Measurements from ENCODE around the gene APPL2.
A peak's percentile ranks its signal among the peaks of the same experiment; 100 is the strongest.

The APPL2 gene

GRCh38 chr12:105212438-105212837, 23.5 kb downstream of the APPL2 start:
- Histone ChIP-seq H3K4me1 (peaks cover 0 to 7% (median 0%) of the 10 kb centered on the region in 10 experiments; a peak in 3 of 20 replicates), H4K20me1 (peaks cover 0 to 40% (median 0%) of the 10 kb centered on the region in 11 experiments; a peak in 3 of 22 replicates), H3K9ac (no peak overlapping the region), H3K27ac (no peak overlapping the region), H3K4me2 (no peak overlapping the region), H3K9me3 (replicated peaks in 1 of 11) (no peaks in the 10 kb centered on the region), H3K4me3 (no peak overlapping the region), H3K27me3 (no peaks in the 10 kb centered on the region), H3K36me3 (peaks cover 49 to 100% (median 76%) of the 10 kb centered on the region in 11 experiments)
- no peak for TF ChIP-seq Cebpa-rat (IDR thresholded peaks at IDR 0.05)

DNA sequence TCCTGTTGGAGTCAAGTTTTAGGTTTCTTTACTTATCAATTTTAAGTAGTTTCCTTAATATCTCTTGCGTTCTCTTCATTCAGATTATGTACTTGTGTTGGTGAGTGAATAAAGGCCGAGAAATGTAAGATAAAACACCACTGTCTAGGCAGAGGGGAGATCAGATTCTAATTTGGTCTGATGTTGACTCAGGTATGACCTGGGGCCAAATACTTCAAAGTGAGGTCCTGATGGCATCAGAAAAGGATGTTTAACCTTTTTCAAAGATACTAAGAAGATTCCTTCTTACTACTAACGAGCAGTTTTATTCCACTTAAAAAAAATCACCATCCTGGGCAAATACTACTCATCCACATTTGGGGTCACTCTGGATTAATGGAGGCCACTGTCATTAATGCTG, 26.9 kb downstream of the APPL2 start:
- H3K4me2 ChIP-seq = no peak overlapping the region
- no peak for TF ChIP-seq Cebpa-rat (IDR thresholded peaks at IDR 0.05)
- no peak overlapping the region for H3K4me3 ChIP-seq
- H3K9ac ChIP-seq = no peak overlapping the region
- no peaks in the 10 kb centered on the region for H3K9me3 ChIP-seq (replicated peaks in 1 of 11)
- no peak overlapping the region for H3K27ac ChIP-seq
- no peaks in the 10 kb centered on the region for H3K27me3 ChIP-seq
- peaks cover 0 to 52% (median 0%) of the 10 kb centered on the region in 11 experiments; a peak in 3 of 22 replicates for H4K20me1 ChIP-seq
- H3K4me1 ChIP-seq = peaks cover 0 to 7% (median 0%) of the 10 kb centered on the region in 10 experiments; a peak in 3 of 20 replicates
- H3K36me3 ChIP-seq = peaks cover 51 to 100% (median 76%) of the 10 kb centered on the region in 11 experiments

DNA sequence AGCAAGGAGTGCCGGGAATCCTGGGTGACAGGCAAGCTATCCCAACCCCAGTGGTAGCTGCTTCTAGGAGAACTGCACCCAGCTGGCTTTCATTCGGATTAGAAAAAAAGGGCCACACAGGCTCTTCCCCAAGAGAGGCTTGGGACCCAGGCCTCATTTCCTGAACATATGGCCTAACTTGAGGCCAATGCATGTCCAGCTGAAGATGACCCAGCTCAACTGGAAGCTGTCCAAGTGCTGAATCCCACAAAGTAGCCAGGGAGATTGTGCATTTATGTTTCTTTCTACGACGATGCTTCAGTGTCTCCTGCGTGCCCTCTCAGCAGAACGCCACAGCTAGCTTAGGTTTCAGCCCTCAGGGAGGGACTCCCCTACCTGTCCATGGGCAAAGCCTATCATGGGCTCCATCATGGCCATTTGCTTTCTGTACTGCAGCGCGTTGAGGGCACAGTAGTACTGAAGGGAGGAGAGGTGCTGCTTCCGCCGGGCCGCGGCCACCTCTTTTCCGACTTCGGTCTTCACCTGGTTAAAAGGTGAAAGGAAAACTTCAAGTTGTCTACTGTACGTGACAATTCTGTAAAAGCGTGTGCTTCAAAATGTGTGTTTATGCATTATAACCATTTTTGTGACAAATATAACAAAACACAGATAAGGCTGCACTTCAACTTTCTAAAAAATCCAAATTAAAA, 29.1 kb downstream of the APPL2 start:
- peaks cover 63 to 100% (median 84%) of the 10 kb centered on the region in 11 experiments for H3K36me3 ChIP-seq
- H3K9me3 ChIP-seq (replicated peaks in 1 of 11) = no peaks in the 10 kb centered on the region
- no peak overlapping the region for H3K9ac ChIP-seq
- no peak overlapping the region for H3K4me2 ChIP-seq
- no peak for TF ChIP-seq Cebpa-rat (IDR thresholded peaks at IDR 0.05)
- H3K4me3 ChIP-seq = no peak overlapping the region
- H3K4me1 ChIP-seq = peaks cover 0 to 14% (median 4%) of the 10 kb centered on the region in 10 experiments; a peak in 12 of 20 replicates
- peaks cover 0 to 66% (median 0%) of the 10 kb centered on the region in 11 experiments; a peak in 4 of 22 replicates for H4K20me1 ChIP-seq
- H3K27me3 ChIP-seq = no peaks in the 10 kb centered on the region
- no peak overlapping the region for H3K27ac ChIP-seq

DNA sequence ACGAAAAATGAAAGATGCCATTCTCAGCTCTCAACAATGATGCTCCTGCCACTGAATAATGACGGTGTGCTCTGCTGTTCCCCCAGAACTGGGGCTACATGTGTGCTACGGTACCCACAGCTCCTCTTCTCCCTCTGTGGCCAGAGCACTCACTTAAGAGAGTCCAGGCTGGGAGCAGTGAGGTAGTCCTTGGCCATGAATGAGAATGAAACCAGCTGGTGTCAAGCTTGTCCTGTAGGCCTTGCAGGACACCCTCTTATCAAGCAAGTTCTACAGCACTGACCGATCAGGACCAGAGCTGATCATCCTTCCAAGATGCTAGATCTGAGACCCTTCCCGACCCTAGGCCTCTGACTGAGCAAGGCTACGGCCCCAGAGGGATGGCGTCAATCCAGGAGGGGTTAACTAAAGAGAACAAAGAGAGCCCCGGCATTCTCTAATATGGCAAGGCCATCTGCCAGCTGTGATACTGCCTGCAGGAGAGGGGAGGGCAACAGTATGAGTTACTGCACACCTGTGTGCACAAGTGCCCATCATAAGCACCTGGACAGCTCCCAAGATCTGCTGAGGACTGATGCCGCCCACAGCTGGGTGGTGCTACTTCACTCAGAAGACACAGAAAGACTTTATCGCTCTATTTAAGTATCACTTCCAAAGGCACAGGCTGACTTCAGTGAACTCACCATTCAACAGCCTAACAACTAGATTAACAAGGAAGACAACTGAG, 30.5 kb downstream of the APPL2 start:
- no peak overlapping the region for H3K4me2 ChIP-seq
- no peak overlapping the region for H3K9ac ChIP-seq
- H3K27me3 ChIP-seq = no peaks in the 10 kb centered on the region
- no peaks in the 10 kb centered on the region for H3K9me3 ChIP-seq (replicated peaks in 1 of 11)
- H3K36me3 ChIP-seq = peaks cover 62 to 100% (median 78%) of the 10 kb centered on the region in 11 experiments
- H3K27ac ChIP-seq = no peak overlapping the region
- no peak overlapping the region for H3K4me3 ChIP-seq
- peaks cover 0 to 64% (median 0%) of the 10 kb centered on the region in 11 experiments; a peak in 5 of 22 replicates for H4K20me1 ChIP-seq
- peaks cover 0 to 16% (median 12%) of the 10 kb centered on the region in 10 experiments; a peak in 13 of 20 replicates for H3K4me1 ChIP-seq
- TF ChIP-seq Cebpa-rat (IDR thresholded peaks at IDR 0.05) = no peak

GRCh38 chr12:105204916-105205315, 31.1 kb downstream of the APPL2 start:
- no peaks in the 10 kb centered on the region for H3K27me3 ChIP-seq

GRCh38 chr12:105204127-105204526, 31.8 kb downstream of the APPL2 start:
- peaks cover 0 to 16% (median 12%) of the 10 kb centered on the region in 10 experiments; a peak in 13 of 20 replicates for H3K4me1 ChIP-seq
- no peaks in the 10 kb centered on the region for H3K9me3 ChIP-seq (replicated peaks in 1 of 11)
- H3K4me2 ChIP-seq = no peak overlapping the region
- no peak for TF ChIP-seq Cebpa-rat (IDR thresholded peaks at IDR 0.05)
- no peak overlapping the region for H3K4me3 ChIP-seq
- H3K27me3 ChIP-seq = no peaks in the 10 kb centered on the region
- no peak overlapping the region for H3K27ac ChIP-seq
- H4K20me1 ChIP-seq = peaks cover 0 to 58% (median 0%) of the 10 kb centered on the region in 11 experiments; a peak in 5 of 22 replicates
- H3K9ac ChIP-seq = no peak overlapping the region
- peaks cover 57 to 100% (median 83%) of the 10 kb centered on the region in 11 experiments for H3K36me3 ChIP-seq

More at GRCh38 chr12:105204916-105205315, 31.1 kb downstream of the APPL2 start:
- no peak for TF ChIP-seq Cebpa-rat (IDR thresholded peaks at IDR 0.05)
- H4K20me1 ChIP-seq = peaks cover 0 to 63% (median 0%) of the 10 kb centered on the region in 11 experiments; a peak in 5 of 22 replicates
- no peak overlapping the region for H3K27ac ChIP-seq
- H3K36me3 ChIP-seq = peaks cover 62 to 100% (median 82%) of the 10 kb centered on the region in 11 experiments
- peaks cover 0 to 16% (median 12%) of the 10 kb centered on the region in 10 experiments; a peak in 13 of 20 replicates for H3K4me1 ChIP-seq
- H3K9me3 ChIP-seq (replicated peaks in 1 of 11) = no peaks in the 10 kb centered on the region
- H3K4me3 ChIP-seq = no peak overlapping the region
- H3K4me2 ChIP-seq = no peak overlapping the region
- no peak overlapping the region for H3K9ac ChIP-seq

- TF ChIP-seq Cebpa-rat (IDR thresholded peaks at IDR 0.05) = no peak
- Histone ChIP-seq H3K4me2 (peak overlapping the region in 6 of 11 experiments; percentile 14 to 57 (median 46); a peak in 11 of 22 replicates), H3K4me3 (no peak overlapping the region), H3K27ac (no peak overlapping the region), H3K9me3 (replicated peaks in 1 of 11) (no peaks in the 10 kb centered on the region), H3K9ac (no peak overlapping the region), H3K27me3 (no peaks in the 10 kb centered on the region), H3K4me1 (peaks cover 0 to 16% (median 12%) of the 10 kb centered on the region in 10 experiments; a peak in 13 of 20 replicates), H4K20me1 (peaks cover 0 to 63% (median 0%) of the 10 kb centered on the region in 11 experiments; a peak in 6 of 22 replicates), H3K36me3 (peaks cover 53 to 100% (median 82%) of the 10 kb centered on the region in 11 experiments)
Measured at GRCh38 chr12:105202202-105202601, 33.8 kb downstream of the APPL2 start.

GRCh38 chr12:105201299-105201698, 34.7 kb downstream of the APPL2 start:
- H3K4me3 ChIP-seq = no peak overlapping the region
- peaks cover 48 to 100% (median 82%) of the 10 kb centered on the region in 11 experiments for H3K36me3 ChIP-seq
- H3K9me3 ChIP-seq (replicated peaks in 1 of 11) = no peaks in the 10 kb centered on the region
- peak overlapping the region in 5 of 11 experiments; percentile 30 to 57 (median 46); a peak in 9 of 22 replicates for H3K4me2 ChIP-seq
- no peak for TF ChIP-seq Cebpa-rat (IDR thresholded peaks at IDR 0.05)
- H4K20me1 ChIP-seq = peaks cover 0 to 72% (median 0%) of the 10 kb centered on the region in 11 experiments; a peak in 7 of 22 replicates
- peaks cover 0 to 16% (median 12%) of the 10 kb centered on the region in 10 experiments; a peak in 13 of 20 replicates for H3K4me1 ChIP-seq
- no peaks in the 10 kb centered on the region for H3K27me3 ChIP-seq
- no peak overlapping the region for H3K9ac ChIP-seq
- H3K27ac ChIP-seq = no peak overlapping the region

GRCh38 chr12:105200385-105200784, 35.6 kb downstream of the APPL2 start:
- Histone ChIP-seq H3K36me3 (peaks cover 39 to 100% (median 82%) of the 10 kb centered on the region in 11 experiments), H3K9me3 (replicated peaks in 1 of 11) (no peaks in the 10 kb centered on the region), H3K27me3 (no peaks in the 10 kb centered on the region), H3K27ac (no peak overlapping the region), H3K4me1 (peaks cover 0 to 16% (median 12%) of the 10 kb centered on the region in 10 experiments; a peak in 13 of 20 replicates), H3K4me3 (no peak overlapping the region), H4K20me1 (peaks cover 0 to 78% (median 0%) of the 10 kb centered on the region in 11 experiments; a peak in 7 of 22 replicates), H3K4me2 (no peak overlapping the region), H3K9ac (no peak overlapping the region)
- TF ChIP-seq Cebpa-rat (IDR thresholded peaks at IDR 0.05) = no peak
